HFF-Myc (cell line): Measurements from ENCODE around the gene OR8B12.

ENCODE experiments used
- DNase-seq: peaks from one replicate; pipeline ENCODE4 v3.0.0-alpha.2; 2011; ENCODE audit warnings: low read depth; ENCODE audit errors: extremely low read depth
- H3K4me3 ChIP-seq: replicated peaks from 2 replicates; pipeline ENCODE4 v1.5.1; 2011; ENCODE audit warnings: low read depth, mild to moderate bottlenecking, control low read depth, low read length
- CTCF ChIP-seq: IDR thresholded peaks from 2 replicates; pipeline ENCODE4 v1.5.1; 2012; ENCODE audit warnings: mild to moderate bottlenecking, low read depth, low read length, control low read depth; ENCODE audit errors: missing control alignments

OR8B12 gene, protein sequence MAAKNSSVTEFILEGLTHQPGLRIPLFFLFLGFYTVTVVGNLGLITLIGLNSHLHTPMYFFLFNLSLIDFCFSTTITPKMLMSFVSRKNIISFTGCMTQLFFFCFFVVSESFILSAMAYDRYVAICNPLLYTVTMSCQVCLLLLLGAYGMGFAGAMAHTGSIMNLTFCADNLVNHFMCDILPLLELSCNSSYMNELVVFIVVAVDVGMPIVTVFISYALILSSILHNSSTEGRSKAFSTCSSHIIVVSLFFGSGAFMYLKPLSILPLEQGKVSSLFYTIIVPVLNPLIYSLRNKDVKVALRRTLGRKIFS

GRCh38 chr11:124543554-124543953 is at the start of gene OR8B12:
OR8B12 (minus strand) TSS chr11:124543654; CDS start chr11:124543654, 0 bp downstream.
- no peak for DNase-seq
- no peak for TF ChIP-seq CTCF
- no peak within 1 kb of the TSS for H3K4me3 ChIP-seq

DNA sequence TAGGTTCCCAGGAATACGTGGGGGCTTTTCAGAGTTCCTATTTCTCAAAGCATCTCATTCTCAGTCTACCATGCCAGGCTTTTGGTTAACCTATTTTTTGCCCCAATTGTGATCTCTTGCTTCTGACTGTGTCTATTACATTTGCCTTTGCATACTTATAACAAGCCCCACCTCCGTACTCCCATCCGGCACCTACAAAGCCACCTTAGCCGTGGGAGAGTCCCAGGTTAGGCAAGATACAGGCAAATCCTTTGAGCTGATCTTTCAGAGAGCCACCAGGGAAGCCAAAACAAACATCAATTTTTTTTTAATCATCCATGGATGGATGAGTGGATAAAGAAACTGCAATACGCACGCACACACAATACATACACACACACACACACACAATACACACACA is 49.2 kb upstream of the OR8B12 start:
- no peak for TF ChIP-seq CTCF
- H3K4me3 ChIP-seq: no peak overlapping the region
- DNase-seq: no peak

- no peak for DNase-seq
Measured at GRCh38 chr11:124591430-124591829, 48.0 kb upstream of the OR8B12 start.

GRCh38 chr11:124586238-124586860 is 42.9 kb upstream of the OR8B12 start:
- H3K4me3 ChIP-seq: no peak overlapping the region
- TF ChIP-seq CTCF: peak; percentile 69
- DNase-seq: peak; percentile 16

More at GRCh38 chr11:124591430-124591829, 48.0 kb upstream of the OR8B12 start:
- TF ChIP-seq CTCF: no peak
- H3K4me3 ChIP-seq: no peak overlapping the region

DNA sequence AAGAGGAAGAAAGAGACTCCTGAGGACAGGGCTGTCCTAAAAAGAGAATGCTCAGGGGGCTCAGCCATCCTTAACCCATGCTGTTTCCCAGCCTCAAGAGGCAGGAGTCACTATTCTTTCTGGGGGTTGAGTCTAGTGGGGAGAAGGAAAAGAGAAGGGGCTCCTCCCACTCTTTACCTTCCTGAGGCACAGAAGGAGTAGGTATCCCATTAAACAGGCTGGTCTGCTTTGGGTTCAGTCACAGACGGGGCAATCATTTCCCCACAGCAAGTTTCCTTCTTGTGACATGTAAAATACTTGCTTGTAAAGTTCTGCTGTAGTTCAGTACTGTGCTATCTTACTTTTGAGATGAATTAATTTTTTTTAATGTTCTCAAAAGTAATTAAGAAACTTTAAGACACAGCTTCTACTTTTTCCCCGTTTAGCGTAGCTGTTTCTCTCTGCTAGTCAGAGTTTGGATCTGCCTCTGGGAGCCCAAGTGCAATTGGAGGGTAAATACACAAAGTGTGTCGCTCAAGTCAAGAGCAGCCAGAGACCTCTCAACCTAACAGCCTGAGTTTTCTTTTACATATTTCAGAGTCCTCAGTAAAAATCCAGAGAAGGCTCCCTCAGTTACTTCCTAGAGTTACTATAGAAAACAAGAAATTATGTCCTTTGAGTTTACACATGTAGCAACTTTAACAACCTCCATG is 41.4 kb upstream of the OR8B12 start:
- DNase-seq: no peak
- no peak for TF ChIP-seq CTCF
- no peak overlapping the region for H3K4me3 ChIP-seq

DNA sequence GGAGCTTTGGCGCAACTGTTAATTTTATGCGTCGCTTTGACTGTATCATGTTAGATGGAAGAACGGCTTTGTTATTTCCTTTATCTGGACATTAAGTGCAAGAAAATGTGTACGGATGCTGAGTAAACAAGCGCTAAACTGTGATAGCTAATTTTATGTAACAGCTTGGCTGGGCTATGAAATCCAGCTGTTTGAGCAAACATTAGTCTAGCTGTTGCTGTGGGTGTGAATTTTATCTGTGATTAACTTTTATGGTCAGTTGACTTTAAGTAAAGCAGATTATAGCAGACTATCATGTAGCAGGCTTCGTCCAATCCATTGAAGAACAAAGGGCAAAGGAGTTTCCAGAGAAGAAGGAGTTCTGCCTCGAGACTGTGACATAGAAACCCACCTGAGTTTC is 40.3 kb upstream of the OR8B12 start:
- no peak for DNase-seq
- no peak overlapping the region for H3K4me3 ChIP-seq
- TF ChIP-seq CTCF: no peak
